DOHH2 (cell line): Measurements from ENCODE around the gene SKAP1.
"Not testable (repeated sequence)": the region's sequence is repeated elsewhere in the genome, so short reads cannot be mapped to it uniquely, and the experiment has no call there.

Source experiments
- H3F3A ChIP-seq: fragments of 200-600 bp; sonication (generic), shearing (Covaris generic); 2 replicates; pipeline ENCODE4 v1.6.0; 2016; ENCODE audit warnings: antibody characterized with exemption, mild to moderate bottlenecking; ENCODE audit not compliant: control insufficient read depth, insufficient read depth
- H3K27ac ChIP-seq: fragments of 200-600 bp; sonication (generic); 2 replicates; pipeline ENCODE4 v1.5.1; 2014; ENCODE audit warnings: low read depth, mild to moderate bottlenecking, low read length, moderate library complexity
- H3K27me3 ChIP-seq: fragments of 200-600 bp; sonication (generic); 2 replicates; pipeline ENCODE4 v1.6.1; 2014; ENCODE audit warnings: mild to moderate bottlenecking, low read length, mixed read lengths; ENCODE audit not compliant: control insufficient read depth
- H3K36me3 ChIP-seq: fragments of 200-600 bp; sonication (generic); 2 replicates; pipeline ENCODE4 v1.6.1; 2014; ENCODE audit warnings: mild to moderate bottlenecking, low read length, moderate library complexity, mixed read lengths; ENCODE audit not compliant: control insufficient read depth
- H3K4me1 ChIP-seq: fragments of 200-600 bp; sonication (generic); 2 replicates; pipeline ENCODE4 v1.6.1; 2014; ENCODE audit warnings: mild to moderate bottlenecking, low read length, mixed read lengths; ENCODE audit not compliant: control insufficient read depth
- H3K4me2 ChIP-seq: fragments of 200-600 bp; sonication (generic); 2 replicates; pipeline ENCODE4 v1.6.0; 2014; ENCODE audit warnings: mild to moderate bottlenecking, low read length, moderate library complexity
- H3K4me3 ChIP-seq: fragments of 200-600 bp; sonication (generic); 2 replicates; pipeline ENCODE4 v1.5.1; 2014; ENCODE audit warnings: mild to moderate bottlenecking, low read length, mixed read lengths
- H3K79me2 ChIP-seq: fragments of 200-600 bp; sonication (generic); 2 replicates; pipeline ENCODE4 v1.6.1; 2014; ENCODE audit warnings: mild to moderate bottlenecking, low read length, mixed read lengths; ENCODE audit not compliant: control insufficient read depth
- H3K9me2 ChIP-seq: fragments of 200-600 bp; sonication (generic); replicated peaks from 2 replicates; pipeline ENCODE4 v1.6.1; 2014; ENCODE audit warnings: mild to moderate bottlenecking, low read length, mixed read lengths; ENCODE audit not compliant: control insufficient read depth
- H3K9me3 ChIP-seq: fragments of 200-600 bp; sonication (generic); 2 replicates; pipeline ENCODE4 v1.6.1; 2014; ENCODE audit warnings: antibody characterized with exemption, low read length, mixed read lengths; ENCODE audit not compliant: control insufficient read depth, insufficient read depth
- H4K20me1 ChIP-seq: fragments of 200-600 bp; sonication (generic); 2 replicates; pipeline ENCODE4 v1.6.0; 2014; ENCODE audit warnings: low read depth, mild to moderate bottlenecking, antibody characterized with exemption, low read length, moderate library complexity; ENCODE audit not compliant: control insufficient read depth, insufficient read depth
- EZH2phosphoT487 ChIP-seq: fragments of 200-600 bp; sonication (generic); IDR thresholded peaks from 2 replicates; pipeline ENCODE4 v1.6.1; 2017; ENCODE audit warnings: borderline replicate concordance, mild to moderate bottlenecking, antibody characterized with exemption, low read length, moderate library complexity, mixed read lengths
- TF ChIP-seq, protein P1 (sequence below): fragments of 200-600 bp; sonication (generic); IDR thresholded peaks from one replicate; pipeline ENCODE4 v1.5.1; 2014; ENCODE audit warnings: antibody characterized with exemption, mild to moderate bottlenecking, low read depth, low read length; ENCODE audit not compliant: poor library complexity, severe bottlenecking

Gene SKAP1

DNA sequence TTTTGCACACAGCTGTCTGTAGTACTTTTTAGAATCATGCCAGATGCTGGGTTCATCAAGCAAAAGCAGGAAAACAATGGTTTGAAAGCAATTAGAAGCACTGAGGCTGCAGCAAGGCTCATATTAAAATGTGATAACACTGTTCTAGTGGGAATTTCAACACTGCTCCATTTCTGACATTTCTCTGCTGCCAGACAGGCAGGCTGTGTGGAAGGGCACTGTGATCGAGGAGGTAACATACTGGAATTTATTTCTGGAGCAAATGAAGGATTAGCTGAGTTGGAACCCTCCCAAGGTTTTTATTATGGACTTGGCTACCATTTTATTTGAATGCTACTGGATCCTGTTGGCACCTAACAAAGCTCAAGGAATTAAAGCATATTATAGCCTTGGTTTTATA lies 66.9 kb downstream of the SKAP1 start:
- Histone ChIP-seq H3K27ac (no peak overlapping the region), H3K4me1 (peaks cover 4% of the 10 kb centered on the region), H3F3A (no peaks in the 10 kb centered on the region), H3K4me3 (no peak overlapping the region), H4K20me1 (no peaks in the 10 kb centered on the region), H3K9me2 (no peaks in the 10 kb centered on the region), H3K36me3 (no peaks in the 10 kb centered on the region), H3K79me2 (no peaks in the 10 kb centered on the region), H3K27me3 (peaks cover 25% of the 10 kb centered on the region), H3K9me3 (no peaks in the 10 kb centered on the region), H3K4me2 (no peak overlapping the region)
- TF ChIP-seq, protein P1, sequence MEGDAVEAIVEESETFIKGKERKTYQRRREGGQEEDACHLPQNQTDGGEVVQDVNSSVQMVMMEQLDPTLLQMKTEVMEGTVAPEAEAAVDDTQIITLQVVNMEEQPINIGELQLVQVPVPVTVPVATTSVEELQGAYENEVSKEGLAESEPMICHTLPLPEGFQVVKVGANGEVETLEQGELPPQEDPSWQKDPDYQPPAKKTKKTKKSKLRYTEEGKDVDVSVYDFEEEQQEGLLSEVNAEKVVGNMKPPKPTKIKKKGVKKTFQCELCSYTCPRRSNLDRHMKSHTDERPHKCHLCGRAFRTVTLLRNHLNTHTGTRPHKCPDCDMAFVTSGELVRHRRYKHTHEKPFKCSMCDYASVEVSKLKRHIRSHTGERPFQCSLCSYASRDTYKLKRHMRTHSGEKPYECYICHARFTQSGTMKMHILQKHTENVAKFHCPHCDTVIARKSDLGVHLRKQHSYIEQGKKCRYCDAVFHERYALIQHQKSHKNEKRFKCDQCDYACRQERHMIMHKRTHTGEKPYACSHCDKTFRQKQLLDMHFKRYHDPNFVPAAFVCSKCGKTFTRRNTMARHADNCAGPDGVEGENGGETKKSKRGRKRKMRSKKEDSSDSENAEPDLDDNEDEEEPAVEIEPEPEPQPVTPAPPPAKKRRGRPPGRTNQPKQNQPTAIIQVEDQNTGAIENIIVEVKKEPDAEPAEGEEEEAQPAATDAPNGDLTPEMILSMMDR = no peak
- no peak for TF ChIP-seq EZH2phosphoT487

DNA sequence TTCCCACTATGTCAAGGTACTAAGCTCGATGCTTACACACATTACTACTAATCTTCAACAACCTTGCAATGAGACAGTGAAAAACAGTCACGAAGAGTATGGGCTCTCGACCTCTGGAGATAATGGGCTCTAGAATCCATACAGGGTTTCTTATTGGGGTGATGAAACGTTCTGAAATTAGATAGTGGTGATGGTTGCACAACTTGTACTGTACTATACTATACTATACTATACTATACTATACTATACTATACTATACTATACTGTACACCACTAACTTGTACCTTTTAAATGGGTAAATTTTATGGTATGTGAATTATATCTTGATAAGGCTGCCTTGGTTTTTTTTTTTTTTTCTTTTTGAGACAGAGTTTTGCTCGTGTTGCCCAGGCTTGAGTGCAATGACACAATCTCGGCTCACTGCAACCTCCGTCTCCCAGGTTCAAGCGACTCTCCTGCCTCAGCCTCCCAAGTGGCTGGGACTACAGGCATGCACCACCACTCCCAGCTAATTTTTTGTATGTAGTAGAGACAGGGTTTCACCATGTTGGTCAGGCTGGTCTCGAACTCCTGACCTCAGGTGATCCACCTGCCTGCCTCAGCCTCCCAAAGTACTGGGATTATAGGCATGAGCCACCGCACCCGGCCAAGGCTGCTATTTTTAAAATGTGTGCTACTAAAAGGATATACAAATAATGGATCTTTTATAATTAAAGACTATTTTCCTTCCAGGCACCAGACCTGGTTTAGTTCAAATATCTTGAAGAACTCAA lies 69.0 kb downstream of the SKAP1 start:
- H3K36me3 ChIP-seq, H3K79me2 ChIP-seq, H3K9me3 ChIP-seq, H3K4me1 ChIP-seq, H3F3A ChIP-seq, H3K4me3 ChIP-seq, H3K9me2 ChIP-seq, H3K27ac ChIP-seq, H3K4me2 ChIP-seq, H4K20me1 ChIP-seq: not testable (repeated sequence)
- peaks cover 17% of the 10 kb centered on the region for H3K27me3 ChIP-seq

DNA sequence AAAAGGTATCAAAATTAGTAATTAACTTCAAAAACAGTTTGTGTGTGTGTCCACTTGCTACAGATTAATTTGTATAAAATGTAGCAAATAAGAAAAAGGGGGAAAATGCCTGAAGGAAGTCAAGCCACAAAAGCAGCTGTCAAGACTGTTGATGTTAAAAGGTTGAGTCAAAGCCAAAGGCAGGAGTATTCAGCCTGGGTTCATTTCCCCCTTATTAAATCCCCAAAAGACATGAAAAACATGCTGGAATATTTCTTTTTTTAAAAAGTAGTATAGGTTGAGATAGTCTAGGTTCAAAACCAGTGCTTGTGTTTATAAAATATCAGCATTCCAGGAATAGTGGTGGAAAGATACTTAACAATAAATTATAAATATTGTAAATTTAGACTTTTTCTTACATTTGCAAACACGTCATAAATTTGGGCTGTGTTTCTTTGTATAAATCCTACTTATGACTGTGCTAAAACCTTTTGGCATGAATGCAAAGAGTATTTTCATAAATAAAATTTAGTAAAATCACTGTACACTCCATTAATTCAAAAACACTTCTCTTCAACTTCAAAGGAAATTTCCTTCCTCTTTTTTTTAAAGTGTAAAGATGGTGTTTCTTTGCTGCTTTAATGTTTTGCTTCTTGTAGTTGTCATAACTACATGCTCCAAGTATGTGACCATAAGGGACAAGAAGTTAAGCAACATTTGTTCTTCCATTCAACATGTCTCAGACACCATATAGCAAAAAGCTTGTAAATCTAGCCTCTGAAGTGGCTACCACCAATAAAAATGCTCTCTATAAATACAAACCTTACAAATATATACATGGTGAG lies 72.0 kb downstream of the SKAP1 start:
- Histone ChIP-seq H3K4me3 (no peak overlapping the region), H4K20me1 (no peaks in the 10 kb centered on the region), H3K36me3 (no peaks in the 10 kb centered on the region), H3K27me3 (peaks cover 14% of the 10 kb centered on the region), H3K9me3 (no peaks in the 10 kb centered on the region), H3K9me2 (no peaks in the 10 kb centered on the region), H3K4me1 (peaks cover 9% of the 10 kb centered on the region), H3K27ac (no peak overlapping the region), H3K79me2 (no peaks in the 10 kb centered on the region), H3F3A (0 out of 2 replicates have a peak, but pooled peaks cover 4% of the 10 kb centered on the region), H3K4me2 (no peak overlapping the region)
- TF ChIP-seq, protein P1 = no peak
- TF ChIP-seq EZH2phosphoT487 = no peak

DNA sequence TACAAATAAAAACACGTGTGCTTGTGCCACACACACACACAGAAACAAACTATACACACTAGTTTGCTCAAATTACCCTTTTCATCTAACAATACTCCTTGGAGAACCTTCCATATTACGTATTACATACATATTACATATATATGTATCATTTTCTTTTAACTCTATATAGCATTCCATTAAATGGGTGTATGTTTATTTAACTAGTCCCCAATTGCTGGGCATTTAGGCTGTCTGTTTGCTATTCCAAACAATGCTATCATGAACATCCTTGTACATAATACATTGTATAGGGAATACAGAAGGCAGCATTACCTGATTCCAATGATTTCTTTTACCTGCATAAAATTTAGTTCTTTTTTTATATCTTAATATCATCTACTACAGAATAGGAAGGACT lies 73.1 kb downstream of the SKAP1 start:
- no peak for TF ChIP-seq EZH2phosphoT487
- TF ChIP-seq, protein P1 = no peak
- no peak overlapping the region for H3K4me3 ChIP-seq
- no peaks in the 10 kb centered on the region for H3K36me3 ChIP-seq
- H4K20me1 ChIP-seq = no peaks in the 10 kb centered on the region
- no peak overlapping the region for H3K4me2 ChIP-seq
- no peaks in the 10 kb centered on the region for H3K79me2 ChIP-seq
- peaks cover 9% of the 10 kb centered on the region for H3K27me3 ChIP-seq
- H3F3A ChIP-seq = 0 out of 2 replicates have a peak, but pooled peaks cover 4% of the 10 kb centered on the region
- H3K9me3 ChIP-seq = no peaks in the 10 kb centered on the region
- no peak overlapping the region for H3K27ac ChIP-seq
- peaks cover 9% of the 10 kb centered on the region for H3K4me1 ChIP-seq
- no peaks in the 10 kb centered on the region for H3K9me2 ChIP-seq
